ENCODE results near the gene FAM24A. TPM values are rescaled to one million over a fixed set of nuclear protein-coding genes. Genes with fewer than 3 reads are reported as not detected.

Gene FAM24A
- total and polyA plus RNA-seq, 2 donors, result not detected

DNA sequence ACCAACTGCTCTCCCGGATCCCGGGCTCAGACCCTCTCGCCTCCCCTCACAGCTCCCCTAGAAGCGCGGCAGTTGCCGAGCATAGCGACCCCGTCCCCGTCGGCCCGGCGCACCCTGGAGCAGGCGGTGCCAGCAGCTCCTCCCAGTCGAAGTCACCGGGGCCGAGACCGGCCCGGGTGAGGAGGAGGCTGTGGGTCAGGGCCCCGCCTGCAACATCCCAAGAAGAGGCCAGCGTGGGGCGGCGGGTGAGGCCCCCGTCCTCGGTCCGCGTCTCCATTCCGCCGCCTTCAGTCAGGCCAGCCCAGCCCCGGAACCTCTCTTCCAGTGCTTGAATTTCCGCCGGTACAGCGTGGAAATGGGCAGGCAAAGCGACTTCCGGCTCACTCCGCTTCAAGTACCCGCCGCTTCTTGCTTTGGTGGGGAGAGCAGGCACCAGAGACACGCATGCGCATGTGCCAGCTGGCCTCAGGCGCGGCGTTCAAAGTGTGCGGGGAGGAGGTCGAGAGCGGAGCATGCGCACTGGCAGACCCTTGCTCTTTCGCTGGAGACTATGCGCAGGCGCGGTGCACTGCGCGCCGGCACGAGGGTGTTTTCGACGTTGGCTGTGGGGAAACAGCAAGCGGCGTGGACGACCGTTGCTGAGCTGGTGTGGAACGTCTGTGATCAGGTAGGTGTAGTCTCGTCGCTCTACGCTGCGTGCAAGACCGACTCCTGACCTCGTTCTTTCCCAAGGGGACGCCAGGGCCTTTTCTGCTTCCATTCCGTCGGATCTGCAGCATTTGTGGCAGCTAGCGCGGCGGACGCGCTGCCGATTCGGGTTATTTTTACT, 43.7 kb downstream of the FAM24A start, which contains the start of gene C10orf88:
Gene C10orf88, minus strand, starts transcription at position 326 of the 829 bp plus-strand sequence. Its CDS starts 49 bp downstream, at position 277.
- peak; percentile 95 to 99 (median 96) for DNase-seq (ENCODE audit: low read depth in 6 of 9, low spot score in 9 of 9)
- 7% methylated on average over 77 of the region's 77 CpGs for WGBS
- Histone ChIP-seq H3K4me1 (ENCODE audit: control insufficient read depth in 2 of 2, insufficient read depth in 2 of 2, low read length in 2 of 2) (peaks cover 9 to 11% of the 10 kb centered on the region in 2 donors), H3K36me3 (ENCODE audit: control insufficient read depth in 2 of 2, insufficient read depth in 2 of 2, low read length in 1 of 2) (peaks cover 0 to 6% of the 10 kb centered on the region in 2 donors), H3K27me3 (ENCODE audit: control insufficient read depth in 2 of 2, insufficient read depth in 1 of 2, low read length in 1 of 2) (peaks cover 0 to 12% of the 10 kb centered on the region in 2 donors), H3K27ac (ENCODE audit: low read depth in 1 of 2, low read length in 1 of 2) (peak within 1 kb of the TSS; percentile 75 to 81), H3K4me3 (ENCODE audit: low read length in 2 of 2) (peak within 1 kb of the TSS; percentile 83 to 88), H3K9me3 (ENCODE audit: control insufficient read depth in 2 of 2, insufficient read depth in 1 of 2, low read length in 1 of 2) (peaks cover 0 to 10% of the 10 kb centered on the region in 2 donors)

DNA sequence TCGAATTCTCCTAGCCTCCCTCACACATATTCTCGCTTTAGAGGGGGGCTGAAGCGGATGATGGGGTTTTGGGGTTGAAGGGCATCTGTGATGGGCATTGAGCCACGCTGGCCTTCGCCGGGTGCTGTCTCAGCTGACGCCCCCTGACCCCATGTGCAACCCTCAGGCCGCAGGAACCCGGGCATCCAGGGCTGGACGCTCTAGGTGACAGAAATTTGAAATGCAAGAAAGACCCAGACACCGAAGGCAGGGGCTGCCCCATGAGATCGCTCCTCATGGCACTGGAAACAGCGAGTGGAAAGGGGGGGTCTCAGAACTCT, 44.3 kb downstream of the FAM24A start:
- Histone ChIP-seq H3K9me3 (ENCODE audit: control insufficient read depth in 2 of 2, insufficient read depth in 1 of 2, low read length in 1 of 2) (peaks cover 0 to 10% of the 10 kb centered on the region in 2 donors), H3K4me3 (ENCODE audit: low read length in 2 of 2) (peak overlapping the region in 1 of 2 donors; percentile 88), H3K36me3 (ENCODE audit: control insufficient read depth in 2 of 2, insufficient read depth in 2 of 2, low read length in 1 of 2) (peaks cover 0 to under 1% of the 10 kb centered on the region in 2 donors), H3K27ac (ENCODE audit: low read depth in 1 of 2, low read length in 1 of 2) (no peak overlapping the region), H3K27me3 (ENCODE audit: control insufficient read depth in 2 of 2, insufficient read depth in 1 of 2, low read length in 1 of 2) (peaks cover 0 to 12% of the 10 kb centered on the region in 2 donors), H3K4me1 (ENCODE audit: control insufficient read depth in 2 of 2, insufficient read depth in 2 of 2, low read length in 2 of 2) (peaks cover 9 to 11% of the 10 kb centered on the region in 2 donors)
- DNase-seq (ENCODE audit: low read depth in 6 of 9, low spot score in 9 of 9), result no peak
- 71% methylated on average over 13 of the region's 13 CpGs for WGBS

DNA sequence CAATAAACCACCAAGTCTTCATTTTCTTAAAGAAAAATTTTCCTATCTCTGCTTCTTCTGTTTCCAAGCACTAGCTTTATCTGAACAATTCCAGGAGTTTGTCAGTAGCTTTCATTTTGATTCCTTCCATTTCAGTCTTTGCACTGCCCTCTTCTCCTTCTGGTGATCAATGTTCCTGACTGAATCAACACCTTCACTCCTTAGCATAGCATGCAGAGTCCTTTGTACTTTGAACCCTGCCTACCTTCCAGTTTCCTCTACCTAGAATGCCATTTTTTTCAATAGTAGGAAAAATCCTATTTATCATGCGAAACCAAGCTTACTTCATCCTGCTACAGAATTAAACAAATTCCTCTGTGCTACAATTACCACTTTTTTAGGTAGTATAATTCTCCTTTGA, 45.5 kb downstream of the FAM24A start:
- Histone ChIP-seq H3K9me3 (ENCODE audit: control insufficient read depth in 2 of 2, insufficient read depth in 1 of 2, low read length in 1 of 2) (peaks cover 0 to 10% of the 10 kb centered on the region in 2 donors), H3K4me3 (ENCODE audit: low read length in 2 of 2) (no peak overlapping the region), H3K36me3 (ENCODE audit: control insufficient read depth in 2 of 2, insufficient read depth in 2 of 2, low read length in 1 of 2) (no peaks in the 10 kb centered on the region), H3K27ac (ENCODE audit: low read depth in 1 of 2, low read length in 1 of 2) (no peak overlapping the region), H3K27me3 (ENCODE audit: control insufficient read depth in 2 of 2, insufficient read depth in 1 of 2, low read length in 1 of 2) (peaks cover 0 to 12% of the 10 kb centered on the region in 2 donors), H3K4me1 (ENCODE audit: control insufficient read depth in 2 of 2, insufficient read depth in 2 of 2, low read length in 2 of 2) (peaks cover 9 to 11% of the 10 kb centered on the region in 2 donors)
- no peak for DNase-seq (ENCODE audit: low read depth in 6 of 9, low spot score in 9 of 9)
- WGBS, result 96% methylated on average over 1 of the region's 1 CpG

DNA sequence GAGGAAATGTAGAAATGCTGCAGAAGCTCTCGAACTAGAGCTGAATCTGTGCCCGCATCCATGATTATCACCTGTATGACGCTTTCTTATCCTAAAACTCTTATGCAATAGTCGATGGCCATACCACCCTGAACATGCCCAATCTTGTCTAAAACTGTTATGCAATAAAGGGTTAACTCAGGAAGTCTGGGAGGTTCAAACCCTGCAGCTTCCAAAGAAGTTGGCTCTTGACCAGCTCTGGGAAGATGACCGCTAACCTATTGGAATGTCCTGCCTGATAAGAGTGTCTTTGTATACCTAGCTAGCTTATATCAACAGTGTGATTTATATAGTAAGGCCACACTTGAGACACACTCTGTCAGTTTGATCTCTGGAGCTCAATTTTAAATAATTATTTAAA, 47.1 kb downstream of the FAM24A start:
- Histone ChIP-seq H3K27ac (ENCODE audit: low read depth in 1 of 2, low read length in 1 of 2) (no peak overlapping the region), H3K9me3 (ENCODE audit: control insufficient read depth in 2 of 2, insufficient read depth in 1 of 2, low read length in 1 of 2) (peaks cover 0 to 10% of the 10 kb centered on the region in 2 donors), H3K4me1 (ENCODE audit: control insufficient read depth in 2 of 2, insufficient read depth in 2 of 2, low read length in 2 of 2) (peaks cover 9 to 11% of the 10 kb centered on the region in 2 donors), H3K36me3 (ENCODE audit: control insufficient read depth in 2 of 2, insufficient read depth in 2 of 2, low read length in 1 of 2) (no peaks in the 10 kb centered on the region), H3K27me3 (ENCODE audit: control insufficient read depth in 2 of 2, insufficient read depth in 1 of 2, low read length in 1 of 2) (peaks cover 0 to 12% of the 10 kb centered on the region in 2 donors), H3K4me3 (ENCODE audit: low read length in 2 of 2) (no peak overlapping the region)
- 89% methylated on average over 5 of the region's 5 CpGs for WGBS
- no peak for DNase-seq (ENCODE audit: low read depth in 6 of 9, low spot score in 9 of 9)

DNA sequence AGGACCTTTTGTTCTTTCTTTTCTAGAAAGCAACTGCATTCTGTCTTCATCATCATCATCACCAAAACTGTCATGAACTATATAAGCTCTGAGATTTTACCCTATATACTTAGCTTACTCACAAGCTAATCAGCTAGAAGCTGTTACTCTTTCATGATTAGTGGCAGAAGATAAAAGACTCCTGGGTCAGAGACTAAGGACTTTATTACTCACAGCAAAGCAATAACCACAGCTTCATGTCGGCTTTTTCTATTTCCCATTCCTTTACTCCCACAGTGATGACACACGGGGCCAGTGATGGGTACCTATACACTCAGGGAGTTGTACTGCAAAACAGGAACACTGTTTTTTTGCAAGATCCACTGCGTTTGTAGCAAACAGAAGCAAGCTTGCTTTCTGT, 52.0 kb downstream of the FAM24A start:
- Histone ChIP-seq H3K4me1 (ENCODE audit: control insufficient read depth in 2 of 2, insufficient read depth in 2 of 2, low read length in 2 of 2) (no peaks in the 10 kb centered on the region), H3K27me3 (ENCODE audit: control insufficient read depth in 2 of 2, insufficient read depth in 1 of 2, low read length in 1 of 2) (peaks cover 0 to 4% of the 10 kb centered on the region in 2 donors), H3K36me3 (ENCODE audit: control insufficient read depth in 2 of 2, insufficient read depth in 2 of 2, low read length in 1 of 2) (no peaks in the 10 kb centered on the region), H3K4me3 (ENCODE audit: low read length in 2 of 2) (no peak overlapping the region), H3K9me3 (ENCODE audit: control insufficient read depth in 2 of 2, insufficient read depth in 1 of 2, low read length in 1 of 2) (peaks cover 0 to 11% of the 10 kb centered on the region in 2 donors), H3K27ac (ENCODE audit: low read depth in 1 of 2, low read length in 1 of 2) (no peak overlapping the region)
- 65% methylated on average over 3 of the region's 3 CpGs for WGBS
- DNase-seq (ENCODE audit: low read depth in 6 of 9, low spot score in 9 of 9), result no peak

Other genes with a start within 250 kb of the FAM24A start
- not detected for gene C10orf120, start 210.8 kb upstream of the FAM24A start, total RNA-seq
- gene C10orf120, start 210.8 kb upstream of the FAM24A start, polyA plus RNA-seq, result 0.02 TPM
- gene CUZD1, start 64.8 kb upstream of the FAM24A start, total RNA-seq, result 1.1 TPM
- gene CUZD1, start 64.8 kb upstream of the FAM24A start, polyA plus RNA-seq, result 3.1 TPM
- gene FAM24B, start 31.0 kb upstream of the FAM24A start, total RNA-seq, result 3.8 TPM
- 7.1 TPM for gene FAM24B, start 31.0 kb upstream of the FAM24A start, polyA plus RNA-seq
- gene C10orf88, start 43.6 kb downstream of the FAM24A start, total RNA-seq, result 9.9 TPM
- gene C10orf88, start 43.6 kb downstream of the FAM24A start, polyA plus RNA-seq, result 12.1 TPM
- 4.8 TPM for gene PSTK, start 69.8 kb downstream of the FAM24A start, total RNA-seq
- 5.0 TPM for gene PSTK, start 69.8 kb downstream of the FAM24A start, polyA plus RNA-seq
- gene IKZF5, start 98.2 kb downstream of the FAM24A start, total RNA-seq, result 4.2 TPM
- 27.6 TPM for gene IKZF5, start 98.2 kb downstream of the FAM24A start, polyA plus RNA-seq
- gene ACADSB, start 98.4 kb downstream of the FAM24A start, total RNA-seq, result 5.9 TPM
- 11.0 TPM for gene ACADSB, start 98.4 kb downstream of the FAM24A start, polyA plus RNA-seq
- gene HMX3, start 225.4 kb downstream of the FAM24A start, total RNA-seq, result not detected
- not detected for gene HMX3, start 225.4 kb downstream of the FAM24A start, polyA plus RNA-seq
- 0.05 TPM for gene HMX2, start 237.5 kb downstream of the FAM24A start, total RNA-seq
- 0.25 TPM for gene HMX2, start 237.5 kb downstream of the FAM24A start, polyA plus RNA-seq
- 163 TPM for gene BUB3, start 243.8 kb downstream of the FAM24A start, total RNA-seq
- 76.6 TPM for gene BUB3, start 243.8 kb downstream of the FAM24A start, polyA plus RNA-seq